NCI-H2171 (cell line): ENCODE measurements around the gene C18orf54.
A peak's percentile ranks its signal among the peaks of the same experiment; 100 is the strongest.
"Not testable (repeated sequence)": the region's sequence is repeated elsewhere in the genome, so short reads cannot be mapped to it uniquely, and the experiment has no call there.

Experiments used
- DNase-seq: peaks from one replicate; lab custom pipeline; 2025; lab: John Stamatoyannopoulos, UW

Gene C18orf54

GRCh38 chr18:54357660-54358494, at the start of gene C18orf54, which contains the start of gene STARD6:
TSS of gene C18orf54 (plus strand) at chr18:54357906. CDS start at chr18:54360573, 2,667 bp downstream.
TSS of gene STARD6 (minus strand) at chr18:54357858. CDS start at chr18:54354573, 3,285 bp downstream.
- DNase-seq: peak; percentile 83

GRCh38 chr18:54309564-54309963, 48.1 kb upstream of the C18orf54 start:
- not testable (repeated sequence) for DNase-seq

GRCh38 chr18:54316071-54316820, 41.5 kb upstream of the C18orf54 start:
- no peak for DNase-seq

GRCh38 chr18:54323561-54323960, 34.1 kb upstream of the C18orf54 start:
- DNase-seq: no peak

- no peak for DNase-seq
Measured at GRCh38 chr18:54323970-54324369, 33.7 kb upstream of the C18orf54 start.

- no peak for DNase-seq
Measured at GRCh38 chr18:54327818-54328217, 29.9 kb upstream of the C18orf54 start.

- DNase-seq: no peak
Measured at GRCh38 chr18:54329787-54330186, 27.9 kb upstream of the C18orf54 start.

- DNase-seq: no peak
Measured at GRCh38 chr18:54330768-54331548, 26.7 kb upstream of the C18orf54 start.

GRCh38 chr18:54335638-54336173, 22.0 kb upstream of the C18orf54 start:
- no peak for DNase-seq

GRCh38 chr18:54338230-54338629, 19.5 kb upstream of the C18orf54 start:
- no peak for DNase-seq

GRCh38 chr18:54351186-54351585, 6.5 kb upstream of the C18orf54 start:
- no peak for DNase-seq

GRCh38 chr18:54357082-54357659, 535 bp upstream of the C18orf54 start:
- DNase-seq: no peak

GRCh38 chr18:54358495-54359040, 862 bp downstream of the C18orf54 start:
- DNase-seq: peak; percentile 2

- DNase-seq: no peak
Measured at GRCh38 chr18:54359233-54359632, 1.5 kb downstream of the C18orf54 start.

GRCh38 chr18:54360406-54360805, 2.7 kb downstream of the C18orf54 start:
- DNase-seq: no peak

GRCh38 chr18:54378057-54378456, 20.4 kb downstream of the C18orf54 start:
- no peak for DNase-seq

GRCh38 chr18:54381640-54382039, 23.9 kb downstream of the C18orf54 start:
- DNase-seq: no peak

GRCh38 chr18:54382076-54382475, 24.4 kb downstream of the C18orf54 start:
- DNase-seq: no peak

GRCh38 chr18:54382733-54383252, 25.1 kb downstream of the C18orf54 start:
- DNase-seq: no peak

GRCh38 chr18:54386043-54386442, 28.3 kb downstream of the C18orf54 start:
- no peak for DNase-seq
